Smooth muscle cell (in vitro differentiated cells): ENCODE data around the gene C2CD2. TPM values are rescaled to one million over a fixed set of nuclear protein-coding genes. Genes with fewer than 3 reads are reported as not detected.

ENCODE experiments used
- DNase-seq: peaks from one replicate; lab custom pipeline; 2025; ENCODE audit not compliant: unreplicated experiment; lab: John Stamatoyannopoulos, UW
- H2AFZ ChIP-seq: fragments of 200-600 bp; sonication (generic); 2 replicates; pipeline ENCODE4 v1.6.0; 2016; ENCODE audit warnings: antibody characterized with exemption, low read depth, mild to moderate bottlenecking
- H3F3A ChIP-seq: fragments of 200-600 bp; sonication (generic); 2 replicates; pipeline ENCODE4 v1.6.0; 2017; ENCODE audit warnings: antibody characterized with exemption, low read depth
- H3K27ac ChIP-seq: fragments of 200-600 bp; sonication (generic); 2 replicates; pipeline ENCODE4 v1.5.1; 2016; ENCODE audit warnings: low read depth, mild to moderate bottlenecking
- H3K27me3 ChIP-seq: fragments of 200-600 bp; sonication (generic); 2 replicates; pipeline ENCODE4 v1.6.1; 2016; ENCODE audit warnings: low read depth, mild to moderate bottlenecking
- H3K36me3 ChIP-seq: fragments of 200-600 bp; sonication (generic); 2 replicates; pipeline ENCODE4 v1.5.1; 2016; ENCODE audit warnings: low read depth
- H3K4me1 ChIP-seq: fragments of 200-600 bp; sonication (generic); 2 replicates; pipeline ENCODE4 v1.5.1; 2016; ENCODE audit warnings: low read depth
- H3K4me2 ChIP-seq: fragments of 200-600 bp; sonication (generic); 2 replicates; pipeline ENCODE4 v1.6.0; 2016; ENCODE audit warnings: mild to moderate bottlenecking
- H3K4me3 ChIP-seq: fragments of 200-600 bp; sonication (generic); 2 replicates; pipeline ENCODE4 v1.5.1; 2016; ENCODE audit warnings: mild to moderate bottlenecking
- H3K79me2 ChIP-seq: fragments of 200-600 bp; sonication (generic); 2 replicates; pipeline ENCODE4 v1.6.0; 2016; ENCODE audit warnings: low read depth, mild to moderate bottlenecking
- H3K9ac ChIP-seq: fragments of 200-600 bp; sonication (generic); 2 replicates; pipeline ENCODE4 v1.6.0; 2016; ENCODE audit warnings: low read depth
- H3K9me3 ChIP-seq: fragments of 200-600 bp; sonication (generic); replicated peaks from 2 replicates; pipeline ENCODE4 v1.5.1; 2016; ENCODE audit warnings: low read depth
- H4K20me1 ChIP-seq: fragments of 200-600 bp; sonication (generic); 2 replicates; pipeline ENCODE4 v1.6.0; 2016; ENCODE audit warnings: low read depth
- WGBS: methylation state at CpG from one replicate; pipeline ENCODE4 v1.1.7; 2016; ENCODE audit warnings: low lambda C conversion rate; 5-methylcytosine and 5-hydroxymethylcytosine counted together
- polyA plus RNA-seq: library from polyadenylated mRNA; unstranded; fragments of >200 nt; fragmentation: Nextera tagmentation; extraction: Ambion mirVana; gene quantifications from 2 replicates; pipeline ENCODE4 v1.2.1, GENCODE V29; 2016
- total RNA-seq: library from RNA; depleted of rRNA; stranded (reverse); fragments of >200 nt; gene quantifications from 2 replicates; pipeline ENCODE4 v1.2.3, GENCODE V29; 2014
- TF ChIP-seq, protein P1 (sequence below): fragments of 200-600 bp; sonication (generic); IDR thresholded peaks from 2 replicates; pipeline ENCODE4 v1.5.1; 2017; ENCODE audit warnings: borderline replicate concordance, mild to moderate bottlenecking, antibody characterized with exemption; ENCODE audit not compliant: insufficient read depth, poor library complexity, severe bottlenecking

The C2CD2 gene
- total and polyA plus RNA-seq, 2 experiments from 2014 or later: 3.4 to 6.1 TPM

DNA sequence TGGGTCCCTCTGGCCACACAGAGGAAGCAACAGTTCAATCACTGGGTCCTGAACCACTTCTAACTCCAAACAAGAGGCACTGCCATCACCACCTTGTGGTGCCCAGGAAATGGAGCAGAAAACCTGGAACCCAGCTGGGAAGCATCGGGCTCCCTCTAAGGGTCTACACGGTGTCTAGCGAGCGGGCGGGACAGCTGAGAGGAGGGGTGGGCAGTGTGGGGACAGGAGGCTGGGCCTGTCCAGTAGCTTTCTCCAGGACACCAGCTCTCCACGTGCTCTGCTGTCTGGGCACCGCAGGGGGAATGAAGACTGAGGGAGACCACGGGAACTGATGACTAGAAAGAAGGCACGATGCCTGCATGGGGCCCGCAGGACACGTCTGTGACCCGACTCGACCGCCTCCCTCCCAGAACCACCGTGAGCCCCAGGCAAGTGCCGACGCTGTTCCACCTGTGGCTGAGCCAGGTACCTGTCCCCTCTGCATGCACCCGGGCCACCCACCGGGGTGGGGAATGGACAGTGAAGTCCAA is 69.3 kb downstream of the C2CD2 start:
- no peak overlapping the region for H3K4me2 ChIP-seq
- H3K27ac ChIP-seq: no peak overlapping the region
- no peak overlapping the region for H2AFZ ChIP-seq
- H3K9ac ChIP-seq: no peak overlapping the region
- H3K9me3 ChIP-seq: no peaks in the 10 kb centered on the region
- H4K20me1 ChIP-seq: no peaks in the 10 kb centered on the region
- peaks cover 5% of the 10 kb centered on the region for H3K4me1 ChIP-seq
- TF ChIP-seq, protein P1, sequence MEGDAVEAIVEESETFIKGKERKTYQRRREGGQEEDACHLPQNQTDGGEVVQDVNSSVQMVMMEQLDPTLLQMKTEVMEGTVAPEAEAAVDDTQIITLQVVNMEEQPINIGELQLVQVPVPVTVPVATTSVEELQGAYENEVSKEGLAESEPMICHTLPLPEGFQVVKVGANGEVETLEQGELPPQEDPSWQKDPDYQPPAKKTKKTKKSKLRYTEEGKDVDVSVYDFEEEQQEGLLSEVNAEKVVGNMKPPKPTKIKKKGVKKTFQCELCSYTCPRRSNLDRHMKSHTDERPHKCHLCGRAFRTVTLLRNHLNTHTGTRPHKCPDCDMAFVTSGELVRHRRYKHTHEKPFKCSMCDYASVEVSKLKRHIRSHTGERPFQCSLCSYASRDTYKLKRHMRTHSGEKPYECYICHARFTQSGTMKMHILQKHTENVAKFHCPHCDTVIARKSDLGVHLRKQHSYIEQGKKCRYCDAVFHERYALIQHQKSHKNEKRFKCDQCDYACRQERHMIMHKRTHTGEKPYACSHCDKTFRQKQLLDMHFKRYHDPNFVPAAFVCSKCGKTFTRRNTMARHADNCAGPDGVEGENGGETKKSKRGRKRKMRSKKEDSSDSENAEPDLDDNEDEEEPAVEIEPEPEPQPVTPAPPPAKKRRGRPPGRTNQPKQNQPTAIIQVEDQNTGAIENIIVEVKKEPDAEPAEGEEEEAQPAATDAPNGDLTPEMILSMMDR: no peak
- no peaks in the 10 kb centered on the region for H3K27me3 ChIP-seq
- no peaks in the 10 kb centered on the region for H3K79me2 ChIP-seq
- WGBS: 94% methylated on average over 16 of the region's 19 CpGs
- H3K36me3 ChIP-seq: no peaks in the 10 kb centered on the region
- H3K4me3 ChIP-seq: no peak overlapping the region
- DNase-seq: no peak
- no peaks in the 10 kb centered on the region for H3F3A ChIP-seq

DNA sequence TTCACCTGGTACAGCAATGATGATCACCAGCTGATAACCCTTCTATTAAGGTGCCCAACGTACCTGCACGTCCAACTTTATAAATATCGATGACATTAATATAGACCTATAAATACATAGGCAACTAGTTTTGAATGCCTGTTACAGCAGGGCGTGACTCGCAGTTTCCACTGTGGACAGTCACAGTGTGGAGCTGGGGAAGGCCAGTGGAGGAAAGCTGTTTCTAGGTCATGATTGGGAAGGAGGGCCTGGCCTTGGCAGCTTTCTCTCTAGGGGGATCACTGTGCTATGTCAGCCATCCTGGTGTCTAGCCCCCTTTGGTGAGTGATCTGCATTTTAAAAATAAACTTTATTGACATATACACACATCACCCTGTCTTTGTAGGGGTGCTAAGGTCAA is 70.2 kb downstream of the C2CD2 start:
- Histone ChIP-seq H3K9ac (no peak overlapping the region), H3K4me1 (peaks cover 6% of the 10 kb centered on the region), H3K4me2 (no peak overlapping the region), H3K36me3 (no peaks in the 10 kb centered on the region), H3K79me2 (no peaks in the 10 kb centered on the region), H3F3A (no peaks in the 10 kb centered on the region), H4K20me1 (no peaks in the 10 kb centered on the region), H2AFZ (no peak overlapping the region), H3K27ac (no peak overlapping the region), H3K9me3 (no peaks in the 10 kb centered on the region), H3K4me3 (no peak overlapping the region), H3K27me3 (no peaks in the 10 kb centered on the region)
- no peak for DNase-seq
- TF ChIP-seq, protein P1: no peak
- 96% methylated on average over 5 of the region's 5 CpGs for WGBS

DNA sequence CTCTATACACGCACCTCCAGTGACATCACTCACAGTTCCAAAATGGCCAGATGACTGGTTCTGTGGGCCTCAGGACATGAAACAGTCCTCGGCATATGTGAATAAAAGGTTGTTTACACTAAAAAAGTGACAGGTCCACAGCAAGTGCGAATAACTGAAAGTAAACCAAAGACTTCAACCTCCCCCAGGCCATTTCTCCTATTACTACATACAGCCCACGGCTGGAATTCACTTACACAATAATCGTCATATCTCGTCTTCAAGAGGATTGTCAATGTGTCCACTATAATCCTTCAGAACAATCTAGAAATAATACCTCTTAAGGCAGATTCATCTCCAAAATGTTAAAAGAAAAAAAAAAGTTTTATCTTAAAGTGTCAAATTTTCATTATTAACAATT is 72.8 kb downstream of the C2CD2 start:
- peaks cover 15% of the 10 kb centered on the region for H3K4me1 ChIP-seq
- TF ChIP-seq, protein P1: no peak
- no peaks in the 10 kb centered on the region for H3K9me3 ChIP-seq
- H3K27me3 ChIP-seq: no peaks in the 10 kb centered on the region
- H4K20me1 ChIP-seq: no peaks in the 10 kb centered on the region
- H3K36me3 ChIP-seq: no peaks in the 10 kb centered on the region
- no peak overlapping the region for H3K4me3 ChIP-seq
- H3K27ac ChIP-seq: no peak overlapping the region
- WGBS: 95% methylated on average over 6 of the region's 6 CpGs
- H2AFZ ChIP-seq: no peak overlapping the region
- no peak overlapping the region for H3K4me2 ChIP-seq
- no peaks in the 10 kb centered on the region for H3F3A ChIP-seq
- peaks cover 5% of the 10 kb centered on the region for H3K79me2 ChIP-seq
- DNase-seq: no peak
- no peak overlapping the region for H3K9ac ChIP-seq

DNA sequence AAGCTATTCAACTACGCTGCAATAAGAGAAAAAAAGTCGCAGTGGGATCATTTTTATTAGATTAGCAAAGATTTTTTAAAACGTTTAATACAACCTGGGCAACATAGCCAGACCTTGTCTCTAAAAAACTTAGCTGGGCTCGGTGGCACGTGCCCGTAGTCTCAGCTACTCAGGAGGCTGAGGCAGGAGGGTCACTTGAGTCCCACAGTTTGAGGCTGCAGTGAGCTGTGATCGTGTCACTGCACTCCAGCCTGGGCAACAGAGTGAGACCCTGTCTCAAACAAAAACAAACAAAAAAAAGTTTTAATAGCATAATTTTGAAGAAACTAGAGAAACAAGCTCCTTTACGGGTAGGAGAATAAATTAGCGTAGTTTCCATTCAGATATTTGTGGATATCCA is 73.7 kb downstream of the C2CD2 start:
- Histone ChIP-seq H3K27me3 (no peaks in the 10 kb centered on the region), H3F3A (no peaks in the 10 kb centered on the region), H3K9me3 (no peaks in the 10 kb centered on the region), H3K4me3 (peak overlapping the region; percentile 64), H3K4me2 (peak overlapping the region; percentile 93), H3K36me3 (no peaks in the 10 kb centered on the region), H3K9ac (peak overlapping the region; percentile 87), H2AFZ (no peak overlapping the region), H3K79me2 (peaks cover 8% of the 10 kb centered on the region), H3K4me1 (peaks cover 15% of the 10 kb centered on the region), H3K27ac (peak overlapping the region; percentile 73), H4K20me1 (no peaks in the 10 kb centered on the region)
- TF ChIP-seq, protein P1: no peak
- DNase-seq: no peak
- WGBS: 90% methylated on average over 9 of the region's 9 CpGs
